Left ventricle myocardium superior (tissue), 1 donor: Measurements from ENCODE around the gene PIK3R4. TPM values are rescaled to one million over a fixed set of nuclear protein-coding genes. Genes with fewer than 3 reads are reported as not detected.
A peak's percentile ranks its signal among the peaks of the same experiment; 100 is the strongest.

Source experiments
- ATAC-seq: fragments of 200-7000 bp; cut with Tn5 transposase; one replicate; pipeline ENCODE4 v1.9.1; 2020; ENCODE audit warnings: mild to moderate bottlenecking, moderate library complexity
- DNase-seq: peaks from one replicate; pipeline ENCODE4 v3.0.0-alpha.2; 2020
- intact Hi-C: fragments of 100-400 bp; cut with micrococcal nuclease; formaldehyde crosslinking; loops from one replicate; pipeline ENCODE4 v1.11.0; 2022
- long read RNA-seq: library from polyadenylated mRNA; unstranded; transcript quantifications from one replicate; pipeline ENCODE4 v2.0.0, GENCODE V29; 2021
- total RNA-seq: library from RNA; stranded (reverse); fragmentation: NEBNext Ultra II Directional; extraction: Animal tissue kit (Norgen Biotek cat#: 25700); gene quantifications from one replicate; pipeline ENCODE4 v1.2.1, GENCODE V29; 2021
- donor health status: DM: no; HTN: yes; CAD: no; lungs with severe emphysema.

PIK3R4 gene
- 13.9 TPM for total RNA-seq
- long read RNA-seq, partial matches to known transcripts: 7 of 7 reads
- long read RNA-seq, other reads (novel, unspliced or antisense): 0 of 7 reads

DNA sequence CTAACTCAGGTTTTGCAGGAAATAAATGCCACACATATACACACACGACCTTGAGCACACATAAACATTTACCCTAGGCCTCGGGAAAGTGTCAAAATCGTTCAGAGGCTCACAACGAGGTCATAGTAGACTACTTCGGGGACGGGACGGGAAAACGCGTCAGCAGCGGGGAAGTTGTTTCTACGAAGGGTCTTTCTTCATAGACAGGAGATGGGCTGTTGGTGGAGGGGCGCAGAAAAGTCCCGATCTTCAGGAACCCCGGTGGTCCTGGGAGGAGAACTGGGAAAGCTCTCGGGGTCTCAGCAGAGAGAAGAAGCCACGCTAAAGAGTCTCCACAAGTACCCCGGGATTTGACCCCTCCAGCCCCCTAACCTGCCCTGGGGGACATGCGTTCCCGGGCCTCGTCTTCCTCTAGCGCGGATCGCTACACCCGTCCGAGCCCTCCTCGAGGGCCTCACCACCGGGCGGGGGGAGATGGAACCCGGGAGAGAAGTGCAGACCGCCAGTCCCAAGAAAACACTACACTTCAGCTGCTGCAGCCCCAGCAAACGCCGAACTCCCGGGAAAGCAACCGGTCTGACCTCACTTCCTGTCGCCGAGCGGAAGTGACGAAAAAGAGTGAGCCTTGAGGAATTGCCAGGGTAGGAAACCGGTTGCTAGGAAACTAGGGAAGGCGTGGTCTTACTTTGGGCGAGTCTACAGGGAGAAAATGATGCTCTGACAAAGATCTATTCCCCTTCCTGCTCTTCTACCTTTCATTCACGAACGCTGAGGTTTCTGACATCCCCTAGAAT lies at the start of gene PIK3R4:
PIK3R4 (minus strand) TSS at position 584 of the 794 bp plus-strand sequence. CDS start 1,611 bp downstream, outside the sequence.
- intact Hi-C loops: no loop called here
- DNase-seq: peak; percentile 90
- ATAC-seq: peak; percentile 97

DNA sequence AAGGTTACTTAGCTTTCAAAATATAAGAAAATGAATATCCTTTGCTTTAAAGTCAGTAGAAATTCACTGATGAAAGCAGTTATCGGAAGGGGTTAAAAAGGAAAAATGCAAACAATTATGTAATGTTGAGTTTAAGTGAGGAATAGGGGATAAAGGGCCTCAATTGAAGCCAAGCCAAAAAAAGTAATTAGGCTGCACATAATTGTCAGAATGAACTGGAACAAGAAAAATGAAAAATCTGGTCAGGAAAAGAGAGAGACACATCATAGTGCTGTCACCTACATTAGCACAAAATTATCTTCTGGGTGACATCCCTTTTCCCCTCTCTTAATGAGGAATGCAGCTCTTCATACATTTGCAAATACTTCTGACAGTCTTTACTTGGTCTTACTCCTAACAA lies 48.8 kb upstream of the PIK3R4 start:
- no peak for DNase-seq
- intact Hi-C loops: no loop called here

DNA sequence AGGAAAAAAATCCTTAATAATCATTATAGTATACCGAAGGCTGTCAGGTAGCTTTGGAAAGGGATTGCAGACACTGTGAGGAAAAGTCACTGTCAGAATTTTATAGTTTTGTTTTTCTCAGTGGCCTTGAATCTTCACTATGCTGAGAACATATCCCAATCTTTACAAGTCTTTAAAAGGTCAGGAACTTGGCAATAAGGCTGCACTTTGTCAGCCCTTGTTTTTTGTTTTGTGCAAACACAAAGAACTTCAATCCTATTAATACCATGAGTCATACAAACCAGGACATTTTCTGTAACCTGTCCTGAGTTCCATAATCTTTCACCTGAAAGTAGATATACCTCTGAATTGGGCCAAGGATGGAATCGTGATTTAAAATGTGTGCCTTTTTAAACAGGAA lies 45.6 kb upstream of the PIK3R4 start:
- intact Hi-C loops: no loop called here
- DNase-seq: no peak
- ATAC-seq: no peak

More for the DNA sequence above, 48.8 kb upstream of the PIK3R4 start:
- ATAC-seq: no peak

DNA sequence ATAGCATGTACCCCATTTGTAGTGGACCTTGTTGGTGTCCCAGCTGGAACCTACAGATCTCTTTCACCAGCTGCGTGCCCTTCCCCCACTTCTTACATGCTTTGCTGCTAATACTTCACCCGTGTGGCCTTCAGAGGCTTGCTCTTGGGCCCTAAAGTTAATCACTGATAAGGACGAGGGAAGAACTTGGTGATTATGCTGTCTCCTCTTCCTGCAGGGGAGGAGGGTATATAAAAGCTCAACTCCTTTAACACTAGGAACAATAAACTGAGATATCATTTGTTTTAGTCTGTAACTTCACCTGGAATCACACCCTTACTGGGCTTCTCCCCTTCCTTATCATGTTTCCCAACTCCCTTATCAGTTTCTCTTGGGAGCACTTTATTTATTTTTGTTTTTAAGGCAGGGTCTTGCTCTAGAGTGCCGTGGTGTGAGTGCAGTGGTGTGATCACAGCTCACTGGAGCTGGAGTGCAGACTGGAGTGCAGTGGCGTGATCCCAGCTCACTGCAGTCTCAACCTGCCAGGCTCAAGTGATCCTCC lies 43.2 kb upstream of the PIK3R4 start:
- ATAC-seq (no peak), DNase-seq (no peak)
- intact Hi-C loops: no loop called here

DNA sequence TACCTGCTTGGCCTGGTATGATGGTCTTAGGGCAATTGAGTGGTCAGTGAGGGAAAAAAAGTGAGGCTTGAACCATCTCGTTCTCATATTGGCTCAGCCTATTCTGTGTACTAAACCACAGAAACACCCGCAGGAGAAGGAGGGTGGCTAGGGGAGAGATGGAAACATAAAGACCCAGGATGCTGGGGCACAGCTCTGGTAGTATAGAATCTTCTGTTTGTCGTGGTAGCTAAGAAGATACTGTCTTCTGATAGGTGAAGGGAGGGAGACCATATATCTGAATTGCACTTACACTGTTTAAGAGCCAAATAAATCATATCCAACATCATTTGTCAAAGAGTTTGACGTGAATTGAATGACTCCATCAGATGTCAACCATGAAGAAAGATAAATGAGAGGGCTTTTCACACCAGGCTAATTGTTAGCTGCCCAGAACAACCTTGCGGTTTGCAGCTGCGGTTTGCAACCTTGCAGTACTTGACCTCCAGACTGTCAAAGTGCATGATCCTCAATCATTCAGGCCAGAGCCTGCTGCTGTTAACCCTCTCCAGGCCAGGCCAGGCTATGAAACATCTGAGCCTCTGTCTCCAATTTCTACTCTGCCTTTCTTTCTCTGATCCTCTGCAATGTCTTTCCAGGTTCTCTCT lies 40.9 kb upstream of the PIK3R4 start:
- intact Hi-C loops: no loop called here
- DNase-seq (no peak), ATAC-seq (no peak)

DNA sequence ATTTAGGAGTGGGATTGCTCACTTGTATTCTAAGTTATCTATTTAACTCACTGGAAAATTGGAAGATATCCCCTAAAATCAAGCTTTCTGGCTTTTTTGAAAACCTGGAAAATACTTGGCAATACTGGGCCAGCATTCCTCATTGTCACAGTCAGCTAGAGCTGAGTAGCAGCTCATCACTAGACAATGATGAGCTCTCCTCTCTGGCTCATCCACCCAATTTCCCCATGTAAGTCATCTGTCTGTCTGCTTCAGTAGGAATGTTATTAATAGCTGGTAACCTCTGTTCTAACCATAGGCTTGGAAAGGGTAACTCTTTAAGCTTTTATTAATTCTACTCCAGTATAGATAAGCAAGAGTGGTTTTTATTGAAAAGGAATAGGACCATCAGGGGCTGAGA lies 39.7 kb upstream of the PIK3R4 start:
- intact Hi-C loops: no loop called here
- ATAC-seq: no peak
- no peak for DNase-seq

DNA sequence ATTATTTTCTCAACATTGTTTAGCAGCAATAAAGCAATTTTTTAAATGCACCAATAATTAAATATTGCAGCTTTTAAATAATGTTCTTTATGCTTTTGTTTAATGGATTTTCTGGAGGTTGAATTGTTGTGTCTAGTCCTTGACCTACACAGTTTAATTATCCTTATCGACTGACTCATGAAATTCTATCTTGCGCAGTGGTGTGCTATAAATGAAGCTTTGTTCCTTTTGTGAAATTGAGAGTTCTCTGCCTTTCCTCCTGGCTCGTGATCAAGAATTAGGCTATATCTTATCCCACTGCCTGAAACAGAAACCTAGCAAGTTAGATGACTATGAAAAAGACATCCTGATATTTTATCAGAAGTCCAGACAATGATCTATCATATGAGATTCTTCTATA lies 37.0 kb upstream of the PIK3R4 start:
- intact Hi-C loops: no loop called here
- no peak for DNase-seq
- peak; percentile 27 for ATAC-seq

DNA sequence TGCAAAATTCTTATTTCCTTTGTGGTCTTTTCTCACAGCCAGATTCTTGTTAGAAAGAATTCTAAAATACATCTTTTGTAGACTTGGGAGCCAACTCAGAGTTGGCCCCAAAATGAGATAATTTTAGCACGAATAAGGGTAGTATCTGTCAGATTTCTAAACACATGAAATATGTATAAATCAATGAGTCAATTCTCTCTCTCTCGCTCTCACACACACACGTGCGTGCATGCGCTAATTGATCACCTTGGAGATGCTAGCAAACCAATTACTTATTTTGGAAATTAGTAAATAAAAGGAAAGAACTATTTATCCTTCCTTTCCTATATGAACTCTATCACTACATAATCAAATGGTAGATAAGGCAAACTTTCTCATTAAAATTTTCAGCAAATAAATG lies 32.9 kb upstream of the PIK3R4 start:
- DNase-seq (no peak), ATAC-seq (no peak)
- intact Hi-C loops: no loop called here

DNA sequence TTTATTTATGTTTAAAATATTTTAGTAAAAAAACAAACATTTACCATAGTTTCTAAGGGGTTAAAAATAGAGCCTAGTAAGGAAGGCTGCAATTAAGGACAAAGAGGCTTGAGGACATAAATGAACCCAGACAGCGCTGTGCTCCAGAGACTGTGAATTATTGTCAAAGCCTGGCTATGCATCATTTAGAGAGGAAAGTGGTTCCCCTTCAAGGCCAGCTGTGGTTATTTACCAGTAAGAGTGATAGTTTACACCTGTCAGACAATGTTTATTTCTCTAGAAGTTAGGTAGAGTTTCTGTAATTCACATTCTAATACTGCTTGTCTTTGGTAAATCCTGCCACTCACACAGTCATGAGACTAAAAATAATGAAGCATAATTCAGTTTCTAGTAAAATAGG lies 32.4 kb upstream of the PIK3R4 start:
- intact Hi-C loops: no loop called here
- ATAC-seq (no peak), DNase-seq (no peak)

DNA sequence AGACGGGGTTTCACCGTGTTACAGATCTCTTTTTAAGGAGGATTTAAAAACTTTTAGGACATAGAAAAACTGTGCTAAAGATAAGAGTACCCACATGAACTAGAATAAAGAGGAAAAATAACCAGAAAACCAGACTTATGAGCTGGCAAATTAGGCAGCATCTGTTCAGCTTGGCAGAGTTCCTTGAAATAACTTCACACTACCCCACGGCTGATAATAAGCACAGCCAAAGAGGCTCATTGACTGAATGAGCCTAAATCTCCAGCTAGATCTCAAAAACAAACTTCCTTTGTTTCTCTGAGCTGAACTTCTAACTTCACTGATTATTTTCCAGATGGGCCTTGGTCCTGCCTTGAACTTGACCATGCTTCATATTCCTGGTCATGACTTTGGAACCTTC lies 26.7 kb upstream of the PIK3R4 start:
- peak; percentile 53 for ATAC-seq
- intact Hi-C loops: no loop called here
- no peak for DNase-seq

DNA sequence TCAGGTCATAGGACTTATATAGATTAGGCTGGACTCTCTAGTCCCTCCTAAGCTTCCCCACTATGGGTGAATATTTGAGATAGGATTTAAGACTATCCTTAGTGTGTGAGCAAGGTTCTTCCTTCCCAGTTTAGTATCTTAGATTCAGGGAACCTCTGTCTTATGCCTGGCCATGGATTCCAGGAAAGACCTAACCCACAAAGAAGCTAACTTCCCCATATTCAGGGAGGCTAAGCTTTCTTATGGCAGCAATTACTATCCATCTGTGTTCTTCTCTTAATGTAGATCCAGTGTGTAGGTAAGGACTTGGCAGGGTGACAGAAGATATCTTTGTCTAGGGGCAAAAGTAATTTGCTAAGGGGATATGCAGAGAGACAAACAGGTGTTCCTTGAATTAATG lies 25.5 kb upstream of the PIK3R4 start:
- intact Hi-C loops: no loop called here
- ATAC-seq: no peak
- DNase-seq: no peak

DNA sequence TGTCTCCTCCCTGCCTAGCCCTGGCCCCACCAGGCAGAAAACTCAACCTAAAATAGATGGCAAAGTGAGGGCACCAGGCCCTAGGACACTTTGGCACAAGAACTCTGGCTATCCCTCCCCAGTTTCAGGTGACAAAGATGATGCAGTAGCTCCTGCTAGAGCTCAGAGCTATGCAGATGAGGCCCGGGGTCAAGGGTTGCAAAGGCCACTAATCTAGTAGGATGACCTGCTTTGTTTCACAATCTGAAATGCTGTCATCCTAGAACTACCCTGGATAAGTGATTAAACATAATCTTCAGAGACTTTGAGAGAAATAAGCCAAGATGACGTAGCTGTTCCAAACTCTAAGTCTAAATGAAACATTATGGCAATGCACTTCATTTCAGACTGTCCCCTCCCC lies 24.0 kb upstream of the PIK3R4 start:
- intact Hi-C loops: no loop called here
- ATAC-seq: no peak
- no peak for DNase-seq

DNA sequence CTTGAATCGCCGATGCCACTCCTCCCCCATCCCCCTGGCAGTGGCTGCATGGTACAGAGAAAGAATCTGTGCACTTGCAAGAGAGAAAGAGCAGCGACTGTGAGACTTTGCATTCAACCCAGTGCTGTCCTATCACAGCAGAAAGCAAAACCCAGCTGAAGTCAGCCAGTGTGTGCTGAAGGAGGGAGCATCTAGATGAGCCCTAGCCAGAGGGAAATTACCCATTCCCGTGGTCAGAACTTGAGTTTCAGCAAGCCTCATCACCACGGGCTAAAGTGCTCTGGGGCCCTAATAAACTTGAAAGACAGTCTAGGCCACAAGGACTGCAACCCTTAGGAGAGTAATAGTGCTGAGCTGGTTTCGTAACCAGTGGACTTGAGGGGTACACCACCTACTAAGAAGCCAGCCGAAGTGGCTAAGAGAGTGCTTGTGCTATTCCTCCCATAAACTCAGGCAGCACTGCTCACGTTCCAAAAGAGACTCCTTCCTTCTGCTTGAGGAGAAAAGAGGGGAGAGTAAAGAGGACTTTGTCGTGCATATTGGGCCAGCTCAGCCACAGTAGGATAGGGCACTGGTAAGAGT lies 15.2 kb upstream of the PIK3R4 start:
- ATAC-seq (no peak), DNase-seq (no peak)
- intact Hi-C loops: loop anchor here (2.0 kb wide), 1 partner anchor 131 kb away; no protein-coding TSS in a partner anchor

DNA sequence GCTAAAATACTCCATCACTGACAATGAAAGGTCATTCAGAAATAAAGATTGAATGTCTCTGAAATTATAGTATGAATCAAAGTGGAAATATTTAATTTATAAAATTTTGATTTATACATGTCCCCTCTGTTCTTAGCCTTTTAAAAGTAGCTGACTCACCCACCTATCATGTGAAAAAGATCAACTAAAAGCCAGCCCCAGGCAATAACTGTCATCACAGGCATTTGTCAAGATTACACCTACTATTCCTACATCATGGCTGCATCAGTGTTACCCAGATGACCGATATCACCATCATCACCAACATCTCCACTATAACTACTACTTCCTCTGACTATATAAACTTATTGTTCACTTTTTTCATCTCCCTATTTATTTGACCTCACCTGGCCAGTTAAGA lies 14.3 kb upstream of the PIK3R4 start:
- intact Hi-C loops: loop anchor here (2.0 kb wide), 1 partner anchor 132 kb away; no protein-coding TSS in a partner anchor
- DNase-seq (no peak), ATAC-seq (no peak)

DNA sequence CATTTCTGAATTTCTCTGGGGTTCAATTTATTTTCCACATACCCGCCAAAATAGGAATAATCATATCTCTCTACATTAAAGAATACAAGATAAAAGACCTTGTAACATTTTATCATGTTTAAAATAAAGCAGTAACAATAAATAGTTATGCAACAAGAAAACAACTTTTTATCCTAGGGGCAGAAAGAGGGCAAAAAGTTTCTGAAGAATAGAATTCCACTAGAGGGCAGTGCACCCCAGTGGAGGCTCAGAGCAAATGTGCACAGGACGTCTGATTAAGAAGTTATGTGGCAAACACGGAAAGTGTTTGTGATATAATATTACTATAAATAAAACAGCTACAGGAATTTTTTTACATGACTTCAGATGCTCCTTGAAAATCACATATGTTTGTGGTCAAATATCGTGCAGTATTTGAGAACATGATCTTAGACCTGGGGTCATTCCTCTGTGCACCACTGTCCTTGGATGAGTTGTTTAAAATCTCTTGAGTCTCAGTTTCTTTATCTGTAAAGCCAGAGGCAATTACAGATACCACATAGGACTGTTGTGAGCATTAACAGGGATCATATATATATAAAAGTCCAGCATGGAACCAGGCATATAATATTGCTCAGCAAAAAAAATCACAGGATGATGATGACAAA lies 13.2 kb upstream of the PIK3R4 start:
- intact Hi-C loops: loop anchor here (2.0 kb wide), 1 partner anchor 133 kb away; no protein-coding TSS in a partner anchor
- peak; percentile 86 for ATAC-seq
- peak; percentile 32 for DNase-seq

DNA sequence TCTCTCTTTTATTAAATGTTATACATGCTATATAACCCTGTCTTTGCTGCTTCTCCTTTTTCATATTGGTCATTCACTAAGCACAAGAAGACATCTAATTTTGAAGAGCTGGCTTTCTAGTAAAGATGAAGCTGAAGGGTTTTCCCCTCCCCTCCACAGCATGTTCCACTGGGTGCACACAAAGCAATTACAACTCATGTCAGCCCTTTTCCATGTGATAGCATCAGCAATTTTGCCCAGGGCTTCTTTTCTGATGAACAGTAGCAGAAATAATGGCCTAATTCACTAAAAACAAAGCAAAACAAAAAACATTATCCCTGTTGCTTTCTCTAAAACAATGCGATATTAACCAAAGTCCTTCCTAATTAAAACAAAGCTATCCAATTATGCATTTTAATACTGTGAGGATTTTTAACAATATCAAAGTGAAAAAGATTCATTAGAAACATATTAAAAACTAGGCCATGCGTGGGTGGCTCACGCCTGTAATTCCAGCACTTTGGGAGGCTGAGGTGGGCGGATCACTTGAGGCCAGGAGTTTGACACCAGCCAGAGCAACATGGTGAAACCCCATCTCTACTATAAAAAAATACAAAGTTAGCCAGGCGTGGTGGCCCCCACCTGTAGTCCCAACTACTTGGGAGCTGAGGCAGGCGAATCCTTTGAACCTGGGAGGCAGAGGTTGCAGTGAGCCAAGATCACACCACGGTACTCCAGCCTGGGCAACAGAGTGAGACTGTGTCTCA lies 12.2 kb upstream of the PIK3R4 start:
- ATAC-seq (no peak), DNase-seq (no peak)
- intact Hi-C loops: no loop called here

DNA sequence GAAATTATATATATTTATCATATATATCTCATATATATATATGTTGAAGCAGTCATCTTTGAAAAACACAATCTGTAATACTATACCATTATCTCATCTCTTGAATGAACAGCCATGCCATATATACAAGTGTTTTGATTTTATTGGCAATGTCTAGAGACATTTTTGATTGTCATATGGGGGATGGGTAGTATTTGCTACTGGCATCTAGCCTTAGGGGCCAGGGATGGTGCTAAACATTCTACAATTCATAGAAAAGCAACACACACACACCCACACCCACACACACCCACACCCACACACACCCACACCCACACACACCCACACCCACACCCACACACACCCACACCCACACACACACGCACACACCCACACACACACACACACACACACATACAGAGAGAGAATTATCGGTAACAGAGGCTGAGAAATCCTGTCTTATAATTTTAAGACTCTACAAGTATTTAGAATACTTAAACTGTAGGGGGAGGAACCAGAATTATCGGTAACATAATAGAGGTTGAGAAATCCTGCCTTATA lies 11.1 kb upstream of the PIK3R4 start:
- intact Hi-C loops: no loop called here
- ATAC-seq: no peak
- DNase-seq: no peak

DNA sequence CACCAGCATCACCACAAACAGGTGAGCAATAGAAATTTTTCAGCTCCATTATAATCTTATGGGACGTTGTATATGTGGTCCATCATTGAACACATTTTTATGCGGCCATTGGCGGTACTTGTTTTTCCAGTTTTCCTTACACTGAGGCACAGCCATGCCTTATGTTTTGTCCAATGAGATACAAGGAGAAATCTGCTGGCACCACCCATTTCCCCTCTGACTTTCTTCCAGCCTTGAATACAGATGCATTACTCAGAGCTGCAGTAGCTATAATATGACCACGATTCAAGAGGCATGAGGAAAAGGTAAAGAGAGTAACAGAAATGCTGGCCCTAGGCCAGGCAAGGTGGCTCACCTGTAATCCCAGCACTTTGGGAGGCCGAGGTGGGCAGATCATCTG lies 9.0 kb upstream of the PIK3R4 start:
- no peak for DNase-seq
- ATAC-seq: no peak
- intact Hi-C loops: no loop called here

DNA sequence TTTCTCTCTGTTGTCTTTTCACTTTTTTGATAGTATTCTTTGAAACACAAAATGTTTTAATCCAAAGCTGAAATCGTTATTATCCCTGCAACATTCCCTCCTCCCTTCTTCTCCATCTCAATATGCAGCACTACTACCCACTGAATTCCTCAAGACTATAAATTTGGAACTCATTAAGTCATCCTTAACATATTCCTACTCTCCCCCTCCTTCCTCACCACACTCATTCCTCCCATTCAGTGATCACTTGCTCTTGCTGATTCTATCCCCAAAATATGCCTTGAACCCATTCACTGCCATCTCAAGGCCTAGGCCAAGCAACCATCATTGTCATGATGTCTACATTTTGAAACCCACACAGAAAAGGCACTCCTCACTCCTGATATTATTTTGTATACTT lies 2.4 kb upstream of the PIK3R4 start:
- ATAC-seq (no peak), DNase-seq (no peak)
- intact Hi-C loops: no loop called here
